DMS 273 (cell line): ENCODE data around the gene KDM3B.
A peak's percentile ranks its signal among the peaks of the same experiment; 100 is the strongest.
"Not testable (repeated sequence)": the region's sequence is repeated elsewhere in the genome, so short reads cannot be mapped to it uniquely, and the experiment has no call there.

Experiments used
- DNase-seq: peaks from one replicate; lab custom pipeline; 2025; ENCODE audit not compliant: unreplicated experiment; lab: John Stamatoyannopoulos, UW

Gene KDM3B

GRCh38 chr5:138465261-138466124, 113.0 kb downstream of the KDM3B start, which contains the start of gene EGR1:
EGR1 (plus strand) TSS chr5:138465479; CDS start chr5:138465762, 283 bp downstream.
- DNase-seq: peak; percentile 96

DNA sequence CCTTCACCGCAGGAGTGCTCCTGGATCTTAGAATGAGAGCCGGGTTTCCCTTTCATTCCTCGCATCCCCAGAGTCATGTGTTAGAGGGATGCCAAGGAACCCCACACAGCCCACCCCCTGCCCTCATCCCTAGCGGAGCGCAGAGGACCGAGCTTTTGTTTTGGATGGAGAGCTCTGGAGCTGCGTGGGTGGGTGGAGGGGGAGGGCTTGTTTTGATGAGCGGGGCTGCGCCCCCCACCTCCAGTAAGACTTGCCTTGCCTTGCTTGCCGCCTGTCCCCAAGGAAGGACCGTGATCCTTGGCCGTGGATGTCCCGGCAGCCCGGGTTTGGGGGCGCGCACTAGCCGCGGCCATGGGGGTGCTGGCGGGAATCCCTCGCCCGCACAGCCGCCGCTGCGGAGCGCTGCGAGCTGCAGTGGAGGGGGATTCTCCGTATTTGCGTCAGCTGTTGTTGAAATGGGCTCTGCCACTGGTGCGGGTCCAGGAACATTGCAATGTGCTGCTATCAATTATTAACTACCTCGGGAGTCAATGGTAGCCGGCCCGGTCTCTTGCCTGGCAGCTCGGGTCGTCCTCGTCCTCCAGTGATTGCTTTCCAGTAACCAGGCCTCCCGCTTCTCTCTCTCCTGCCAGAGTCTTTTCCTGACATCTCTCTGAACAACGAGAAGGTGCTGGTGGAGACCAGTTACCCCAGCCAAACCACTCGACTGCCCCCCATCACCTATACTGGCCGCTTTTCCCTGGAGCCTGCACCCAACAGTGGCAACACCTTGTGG, 113.8 kb downstream of the KDM3B start:
- peak; percentile 67 for DNase-seq

DNA sequence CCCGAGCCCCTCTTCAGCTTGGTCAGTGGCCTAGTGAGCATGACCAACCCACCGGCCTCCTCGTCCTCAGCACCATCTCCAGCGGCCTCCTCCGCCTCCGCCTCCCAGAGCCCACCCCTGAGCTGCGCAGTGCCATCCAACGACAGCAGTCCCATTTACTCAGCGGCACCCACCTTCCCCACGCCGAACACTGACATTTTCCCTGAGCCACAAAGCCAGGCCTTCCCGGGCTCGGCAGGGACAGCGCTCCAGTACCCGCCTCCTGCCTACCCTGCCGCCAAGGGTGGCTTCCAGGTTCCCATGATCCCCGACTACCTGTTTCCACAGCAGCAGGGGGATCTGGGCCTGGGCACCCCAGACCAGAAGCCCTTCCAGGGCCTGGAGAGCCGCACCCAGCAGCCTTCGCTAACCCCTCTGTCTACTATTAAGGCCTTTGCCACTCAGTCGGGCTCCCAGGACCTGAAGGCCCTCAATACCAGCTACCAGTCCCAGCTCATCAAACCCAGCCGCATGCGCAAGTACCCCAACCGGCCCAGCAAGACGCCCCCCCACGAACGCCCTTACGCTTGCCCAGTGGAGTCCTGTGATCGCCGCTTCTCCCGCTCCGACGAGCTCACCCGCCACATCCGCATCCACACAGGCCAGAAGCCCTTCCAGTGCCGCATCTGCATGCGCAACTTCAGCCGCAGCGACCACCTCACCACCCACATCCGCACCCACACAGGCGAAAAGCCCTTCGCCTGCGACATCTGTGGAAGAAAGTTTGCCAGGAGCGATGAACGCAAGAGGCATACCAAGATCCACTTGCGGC, 114.6 kb downstream of the KDM3B start:
- peak; percentile 51 for DNase-seq

DNA sequence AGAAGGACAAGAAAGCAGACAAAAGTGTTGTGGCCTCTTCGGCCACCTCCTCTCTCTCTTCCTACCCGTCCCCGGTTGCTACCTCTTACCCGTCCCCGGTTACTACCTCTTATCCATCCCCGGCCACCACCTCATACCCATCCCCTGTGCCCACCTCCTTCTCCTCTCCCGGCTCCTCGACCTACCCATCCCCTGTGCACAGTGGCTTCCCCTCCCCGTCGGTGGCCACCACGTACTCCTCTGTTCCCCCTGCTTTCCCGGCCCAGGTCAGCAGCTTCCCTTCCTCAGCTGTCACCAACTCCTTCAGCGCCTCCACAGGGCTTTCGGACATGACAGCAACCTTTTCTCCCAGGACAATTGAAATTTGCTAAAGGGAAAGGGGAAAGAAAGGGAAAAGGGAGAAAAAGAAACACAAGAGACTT, 115.2 kb downstream of the KDM3B start:
- DNase-seq: no peak

DNA sequence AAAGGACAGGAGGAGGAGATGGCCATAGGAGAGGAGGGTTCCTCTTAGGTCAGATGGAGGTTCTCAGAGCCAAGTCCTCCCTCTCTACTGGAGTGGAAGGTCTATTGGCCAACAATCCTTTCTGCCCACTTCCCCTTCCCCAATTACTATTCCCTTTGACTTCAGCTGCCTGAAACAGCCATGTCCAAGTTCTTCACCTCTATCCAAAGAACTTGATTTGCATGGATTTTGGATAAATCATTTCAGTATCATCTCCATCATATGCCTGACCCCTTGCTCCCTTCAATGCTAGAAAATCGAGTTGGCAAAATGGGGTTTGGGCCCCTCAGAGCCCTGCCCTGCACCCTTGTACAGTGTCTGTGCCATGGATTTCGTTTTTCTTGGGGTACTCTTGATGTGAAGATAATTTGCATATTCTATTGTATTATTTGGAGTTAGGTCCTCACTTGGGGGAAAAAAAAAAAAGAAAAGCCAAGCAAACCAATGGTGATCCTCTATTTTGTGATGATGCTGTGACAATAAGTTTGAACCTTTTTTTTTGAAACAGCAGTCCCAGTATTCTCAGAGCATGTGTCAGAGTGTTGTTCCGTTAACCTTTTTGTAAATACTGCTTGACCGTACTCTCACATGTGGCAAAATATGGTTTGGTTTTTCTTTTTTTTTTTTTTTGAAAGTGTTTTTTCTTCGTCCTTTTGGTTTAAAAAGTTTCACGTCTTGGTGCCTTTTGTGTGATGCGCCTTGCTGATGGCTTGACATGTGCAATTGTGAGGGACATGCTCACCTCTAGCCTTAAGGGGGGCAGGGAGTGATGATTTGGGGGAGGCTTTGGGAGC, 115.9 kb downstream of the KDM3B start:
- DNase-seq: no peak

DNA sequence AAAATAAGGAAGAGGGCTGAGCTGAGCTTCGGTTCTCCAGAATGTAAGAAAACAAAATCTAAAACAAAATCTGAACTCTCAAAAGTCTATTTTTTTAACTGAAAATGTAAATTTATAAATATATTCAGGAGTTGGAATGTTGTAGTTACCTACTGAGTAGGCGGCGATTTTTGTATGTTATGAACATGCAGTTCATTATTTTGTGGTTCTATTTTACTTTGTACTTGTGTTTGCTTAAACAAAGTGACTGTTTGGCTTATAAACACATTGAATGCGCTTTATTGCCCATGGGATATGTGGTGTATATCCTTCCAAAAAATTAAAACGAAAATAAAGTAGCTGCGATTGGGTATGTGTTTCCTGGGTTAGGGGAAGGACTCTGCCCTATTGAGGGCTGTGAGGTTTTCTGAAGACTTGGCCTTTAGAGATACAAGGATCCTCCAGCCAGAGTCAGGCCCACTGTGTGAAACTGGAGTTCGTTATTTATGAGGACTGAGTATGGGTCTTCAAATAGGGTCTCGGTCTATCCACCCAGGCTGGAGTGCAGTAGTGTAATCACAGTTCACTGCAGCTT, 116.6 kb downstream of the KDM3B start:
- DNase-seq: peak; percentile 56

GRCh38 chr5:138469540-138470321, 117.2 kb downstream of the KDM3B start:
- peak; percentile 79 for DNase-seq

- DNase-seq: peak; percentile 77
Measured at GRCh38 chr5:138470322-138471051, 118.0 kb downstream of the KDM3B start.

GRCh38 chr5:138471052-138471361, 118.5 kb downstream of the KDM3B start:
- peak; percentile 64 for DNase-seq

GRCh38 chr5:138472353-138472752, 119.9 kb downstream of the KDM3B start:
- no peak for DNase-seq

DNA sequence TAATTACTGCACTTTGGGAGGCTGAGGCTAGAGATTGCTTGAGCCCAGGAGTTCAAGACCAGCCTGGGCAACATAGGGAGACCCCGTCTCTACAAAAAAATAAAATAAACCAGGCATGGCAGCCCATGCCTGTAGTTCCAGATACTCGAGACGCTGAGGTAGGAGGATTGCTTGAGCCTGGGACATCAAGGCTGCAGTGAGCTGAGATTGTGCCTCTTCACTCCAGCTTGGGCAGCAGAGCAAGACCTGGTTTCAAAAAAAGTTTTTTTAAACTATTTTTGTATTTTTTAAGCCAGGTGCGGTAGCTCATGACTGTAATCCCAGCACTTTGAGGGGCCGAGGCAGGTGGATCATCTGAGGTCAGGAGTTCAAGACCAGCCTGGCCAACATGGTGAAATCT, 120.7 kb downstream of the KDM3B start:
- DNase-seq: not testable (repeated sequence)

DNA sequence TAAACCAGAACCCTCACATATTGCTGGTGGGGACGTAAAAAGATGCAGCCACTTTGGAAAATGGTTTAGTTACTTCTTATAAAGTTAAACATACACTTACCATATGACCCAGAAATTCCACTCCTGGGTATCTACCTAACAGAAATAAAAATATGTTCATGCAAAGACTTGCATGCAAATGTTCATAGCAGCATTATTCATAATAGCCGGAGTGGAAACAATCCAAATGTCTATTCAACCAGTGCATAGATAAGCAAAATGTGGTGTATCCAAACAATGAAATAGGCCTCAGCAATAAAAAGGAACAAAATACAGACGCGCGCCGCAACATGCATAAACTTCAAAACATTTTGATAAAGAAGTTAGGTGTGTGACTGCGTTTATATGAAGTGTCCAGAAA, 124.4 kb downstream of the KDM3B start:
- no peak for DNase-seq

DNA sequence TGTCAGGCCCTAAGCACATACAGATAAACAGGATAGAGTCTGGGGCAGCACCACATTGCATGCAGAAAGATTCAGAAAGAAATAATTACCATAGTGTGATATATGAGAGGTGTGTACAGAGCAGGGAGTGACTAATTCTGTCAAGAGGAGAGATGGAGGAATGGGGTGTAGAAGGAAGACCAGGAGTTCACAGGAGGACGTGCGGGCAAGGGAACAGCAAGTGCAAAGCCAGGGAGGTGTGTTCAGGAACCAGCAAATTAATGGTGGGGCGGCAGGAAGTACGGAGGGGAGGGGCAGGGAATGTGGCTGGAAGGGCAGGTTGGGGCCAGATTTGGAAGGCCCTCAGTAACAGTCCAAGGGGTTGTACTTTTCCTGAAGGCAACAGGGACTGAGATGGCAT, 130.2 kb downstream of the KDM3B start:
- DNase-seq: no peak
